Measurements from ENCODE around the gene UBA1.

Gene UBA1

GRCh38 chrX:47212381-47213293 lies 19.0 kb downstream of the UBA1 start:
- DNase-seq (ENCODE audit: low read depth in 2 of 2), result no peak

GRCh38 chrX:47214435-47215077 lies 20.9 kb downstream of the UBA1 start:
- DNase-seq (ENCODE audit: low read depth in 2 of 2), result no peak

GRCh38 chrX:47215291-47215900 lies 21.8 kb downstream of the UBA1 start:
- no peak for DNase-seq (ENCODE audit: low read depth in 2 of 2)

- DNase-seq (ENCODE audit: low read depth in 2 of 2), result no peak
Measured at GRCh38 chrX:47216393-47216925, 22.8 kb downstream of the UBA1 start.

GRCh38 chrX:47217121-47217851 lies 23.7 kb downstream of the UBA1 start:
- DNase-seq (ENCODE audit: low read depth in 2 of 2), result peak in 1 of 2 donors; percentile 6

GRCh38 chrX:47217852-47218279 lies 24.2 kb downstream of the UBA1 start:
- DNase-seq (ENCODE audit: low read depth in 2 of 2), result peak; percentile 85 to 98

- DNase-seq (ENCODE audit: low read depth in 2 of 2), result peak; percentile 54 to 68
Measured at GRCh38 chrX:47218280-47218919, 24.8 kb downstream of the UBA1 start, which contains the start of gene CDK16. Gene CDK16 (plus strand): TSS chrX:47218681. CDS start chrX:47223558, 4,877 bp downstream.

GRCh38 chrX:47218920-47219815 lies 25.5 kb downstream of the UBA1 start:
- DNase-seq (ENCODE audit: low read depth in 2 of 2), result peak; percentile 26 to 48

- DNase-seq (ENCODE audit: low read depth in 2 of 2), result no peak
Measured at GRCh38 chrX:47221756-47222155, 28.1 kb downstream of the UBA1 start.

GRCh38 chrX:47222751-47223350 lies 29.2 kb downstream of the UBA1 start:
- no peak for DNase-seq (ENCODE audit: low read depth in 2 of 2)

- no peak for DNase-seq (ENCODE audit: low read depth in 2 of 2)
Measured at GRCh38 chrX:47223476-47224250, 30.0 kb downstream of the UBA1 start.

GRCh38 chrX:47224266-47224895 lies 30.8 kb downstream of the UBA1 start:
- no peak for DNase-seq (ENCODE audit: low read depth in 2 of 2)

GRCh38 chrX:47224896-47225290 lies 31.3 kb downstream of the UBA1 start:
- DNase-seq (ENCODE audit: low read depth in 2 of 2), result no peak

GRCh38 chrX:47226071-47226470 lies 32.4 kb downstream of the UBA1 start:
- no peak for DNase-seq (ENCODE audit: low read depth in 2 of 2)

- DNase-seq (ENCODE audit: low read depth in 2 of 2), result no peak
Measured at GRCh38 chrX:47226531-47227333, 33.1 kb downstream of the UBA1 start.

- DNase-seq (ENCODE audit: low read depth in 2 of 2), result no peak
Measured at GRCh38 chrX:47227334-47227583, 33.6 kb downstream of the UBA1 start.

GRCh38 chrX:47228550-47229270 lies 35.1 kb downstream of the UBA1 start:
- no peak for DNase-seq (ENCODE audit: low read depth in 2 of 2)
